GM19397 (cell line): ENCODE data around the gene MAP3K9.
A peak's percentile ranks its signal among the peaks of the same experiment; 100 is the strongest.
"Not testable (repeated sequence)": the region's sequence is repeated elsewhere in the genome, so short reads cannot be mapped to it uniquely, and the experiment has no call there.

Experiments
- ATAC-seq: cut with Tn5 transposase; IDR thresholded peaks from one replicate; pipeline ENCODE4 v1.9.1; 2021; ENCODE audit warnings: mild to moderate bottlenecking, moderate library complexity; ENCODE audit not compliant: unreplicated experiment

MAP3K9 gene

DNA sequence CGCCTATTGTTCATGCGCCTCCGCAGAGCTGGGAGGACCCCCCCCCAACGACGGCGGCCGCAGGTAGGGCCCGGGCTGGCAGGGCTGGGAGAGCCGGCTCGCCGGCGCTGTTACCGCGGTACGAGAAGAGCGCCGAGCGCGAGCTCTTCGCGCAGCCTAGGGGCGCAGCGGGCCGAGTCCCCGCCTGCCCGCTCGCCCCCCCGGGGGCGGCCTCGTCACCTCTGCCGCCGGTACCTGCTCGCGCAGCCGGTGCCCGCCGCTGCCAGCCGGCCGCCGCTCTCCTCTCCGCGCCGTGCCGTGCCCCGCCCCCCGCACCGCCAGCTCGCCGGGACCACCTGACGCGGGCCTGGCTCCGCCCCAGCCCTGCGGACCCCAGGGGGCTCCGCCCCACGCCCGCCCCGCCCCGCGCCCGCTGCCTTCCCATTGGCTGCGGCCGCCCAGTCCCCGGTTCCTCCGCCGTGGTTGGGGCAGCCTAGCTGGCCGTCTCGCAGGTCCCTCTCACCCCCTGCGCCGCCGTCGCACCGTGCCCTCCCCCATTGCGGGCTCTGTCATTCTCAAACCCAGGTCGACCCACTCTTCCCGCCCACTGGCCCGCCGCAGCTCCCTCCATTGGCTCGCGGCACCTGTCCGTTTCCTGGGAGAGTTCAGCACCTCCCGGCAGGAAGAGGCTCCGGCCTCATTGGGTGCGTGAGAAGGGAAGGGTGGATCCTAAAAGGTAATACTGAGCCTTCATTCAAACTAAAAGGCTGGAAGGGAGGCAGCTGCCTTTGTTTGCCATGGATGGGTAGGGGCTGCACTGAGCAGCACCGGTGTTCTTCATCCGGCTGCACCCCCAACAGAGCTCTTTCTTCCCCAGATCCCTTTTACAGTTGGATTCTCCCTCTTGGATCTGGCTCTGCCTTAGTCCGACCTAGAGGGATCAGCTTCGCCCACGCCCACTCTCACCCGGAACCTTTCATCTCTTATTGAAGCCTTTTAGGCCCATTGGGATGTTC is at the start of gene MAP3K9:
Gene MAP3K9 (minus strand): TSS at position 289 of the 995 bp plus-strand sequence. CDS start 342 bp downstream, outside the sequence.
- ATAC-seq, result peak; percentile 82

DNA sequence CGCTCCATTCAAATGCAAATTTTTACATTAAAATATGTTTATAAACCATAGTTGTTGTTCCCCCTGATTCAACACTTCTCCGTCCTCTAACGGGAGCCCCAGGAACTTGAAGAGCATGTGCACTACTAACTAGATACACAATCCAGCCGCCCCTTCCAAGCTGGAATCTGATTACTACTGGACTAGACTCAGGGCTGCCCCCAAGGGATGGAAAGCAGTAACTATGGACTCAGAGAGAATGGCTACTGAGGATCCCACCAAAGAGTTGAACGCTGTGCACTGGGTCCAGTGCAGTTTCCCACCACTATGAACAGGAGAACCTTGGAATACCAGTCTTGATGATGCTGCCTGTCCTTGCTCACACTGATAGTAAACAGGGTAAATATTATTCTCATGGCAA is 49.3 kb upstream of the MAP3K9 start:
- no peak for ATAC-seq

DNA sequence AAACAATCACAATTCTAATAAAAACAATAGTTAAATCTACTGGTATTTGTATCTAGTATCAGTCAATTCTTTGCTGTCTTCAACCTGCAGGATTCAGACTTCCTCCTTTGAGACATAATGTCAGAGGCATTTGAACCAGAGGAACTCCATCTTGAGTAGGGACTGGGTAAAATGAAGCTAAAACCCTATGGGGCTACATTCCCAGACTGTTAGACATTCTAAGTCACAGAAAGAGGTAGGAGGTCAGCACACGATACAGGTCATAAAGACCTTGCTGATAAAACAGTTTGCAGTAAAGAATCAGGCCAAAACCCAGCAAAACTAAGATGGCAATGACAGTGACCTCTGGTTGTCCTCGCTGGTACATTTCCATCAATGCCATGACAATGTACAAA is 48.2 kb upstream of the MAP3K9 start:
- ATAC-seq, result no peak

DNA sequence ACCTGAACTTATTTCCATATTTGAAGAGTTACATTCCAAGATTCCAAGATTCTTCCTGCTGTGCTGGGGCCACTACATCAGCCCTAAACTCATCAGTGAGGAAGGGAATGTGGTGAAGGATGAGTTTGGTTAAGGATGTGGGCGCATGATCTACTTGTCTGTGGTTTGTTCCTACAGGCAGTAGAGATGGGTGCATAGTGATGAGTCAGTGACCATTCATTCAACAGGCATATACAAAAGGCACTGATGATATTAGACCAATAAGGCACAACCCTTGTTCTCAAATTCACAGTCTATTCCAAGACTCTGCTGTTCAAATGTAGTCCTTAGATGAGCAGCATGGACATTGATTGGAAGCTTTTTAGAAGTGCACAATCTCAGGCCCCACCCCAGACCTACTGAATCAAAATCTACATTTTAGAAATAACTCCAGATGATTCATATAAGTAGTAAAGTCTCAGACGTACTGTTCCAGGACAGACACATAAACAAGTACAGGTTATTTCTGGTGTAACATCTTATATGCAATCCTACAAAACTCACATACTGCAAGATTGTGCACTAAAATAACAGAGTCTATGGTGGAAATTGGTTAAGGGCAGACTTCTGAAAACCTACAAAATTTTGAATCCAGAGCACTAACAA is 47.7 kb upstream of the MAP3K9 start:
- no peak for ATAC-seq

DNA sequence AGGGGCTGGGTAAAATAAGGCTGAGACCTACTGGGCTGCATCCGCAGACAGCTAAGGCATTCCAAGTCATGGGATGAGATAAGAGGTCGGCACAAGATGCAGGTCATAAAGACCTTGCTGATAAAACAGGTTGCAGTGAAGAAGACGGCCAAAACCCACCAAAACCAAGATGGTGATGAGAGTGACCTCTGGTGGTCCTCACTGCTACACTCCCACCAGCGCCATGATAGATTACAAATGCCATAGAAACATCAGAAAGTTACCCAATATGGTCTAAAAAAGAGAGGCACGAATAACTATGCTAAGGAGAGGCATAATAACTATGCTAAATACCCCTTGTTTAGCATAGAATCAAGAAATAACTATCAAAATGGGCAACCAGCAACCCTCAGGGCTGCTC is 46.2 kb upstream of the MAP3K9 start:
- ATAC-seq, result no peak

DNA sequence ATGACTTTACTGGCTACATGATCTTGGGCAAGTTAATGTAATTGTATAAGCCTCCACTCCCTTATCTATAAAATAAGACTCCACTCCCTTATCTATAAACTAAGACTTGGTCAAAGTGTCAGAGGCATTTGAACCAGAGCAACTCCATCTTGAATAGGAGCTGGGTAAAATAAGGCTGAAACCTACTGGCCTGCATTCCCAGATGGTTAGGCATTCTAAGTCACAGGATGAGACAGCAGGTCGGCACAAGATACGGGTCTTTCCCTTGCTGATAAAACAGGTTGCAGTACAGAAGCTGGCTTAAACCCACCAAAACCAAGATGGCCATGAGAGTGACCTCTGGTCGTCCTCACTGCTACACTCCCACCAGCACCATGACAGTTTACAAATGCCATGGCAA is 44.3 kb upstream of the MAP3K9 start:
- not testable (repeated sequence) for ATAC-seq

DNA sequence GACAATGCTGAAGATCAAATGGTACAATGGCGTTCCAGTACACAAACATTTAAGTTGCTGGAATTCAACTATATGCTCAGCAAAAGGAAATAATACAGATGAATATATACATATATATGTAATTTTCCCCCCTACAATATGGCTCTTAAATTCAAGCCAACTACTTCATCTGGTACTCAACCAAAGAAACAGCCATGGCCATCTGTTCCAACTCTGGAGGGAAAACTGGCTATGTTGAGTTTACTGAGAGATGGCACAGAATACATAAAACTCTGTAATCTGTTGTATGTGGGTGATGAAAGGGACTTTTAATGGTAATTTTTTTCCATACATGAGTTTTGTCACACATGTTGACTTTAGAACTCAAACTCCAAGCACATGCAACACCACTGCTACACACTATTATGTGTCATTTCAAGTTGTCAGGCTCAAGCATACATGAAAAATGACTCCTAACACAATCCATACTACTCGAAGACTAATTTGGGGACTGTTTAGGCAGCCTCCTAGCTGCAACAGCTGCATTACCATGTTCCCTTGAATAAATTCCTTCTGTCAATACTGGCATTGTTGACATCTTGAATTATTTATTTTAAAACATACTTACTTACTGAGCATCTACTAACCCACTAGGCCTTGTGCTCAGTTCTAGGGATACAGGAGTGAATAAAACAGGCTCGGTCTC is 38.2 kb upstream of the MAP3K9 start:
- no peak for ATAC-seq

DNA sequence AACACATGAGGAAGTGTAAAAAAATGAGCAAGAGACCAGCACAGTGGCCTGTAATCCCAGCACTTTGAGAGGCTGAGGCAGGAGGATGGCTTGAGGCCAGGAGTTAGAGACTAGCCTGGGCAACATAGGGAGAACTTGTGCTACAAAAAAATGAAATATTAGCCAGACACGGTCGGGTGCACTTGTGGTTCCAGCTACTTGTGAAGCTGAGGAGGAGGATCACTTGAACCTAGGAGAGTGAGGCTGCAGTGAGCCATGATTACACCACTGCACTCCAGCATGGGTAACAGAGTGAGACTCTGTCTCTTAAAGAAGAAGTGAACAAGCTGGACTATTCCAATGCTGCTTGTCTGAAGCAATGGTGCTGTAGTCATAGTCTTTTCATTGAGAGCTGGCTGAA is 36.3 kb upstream of the MAP3K9 start:
- no peak for ATAC-seq

DNA sequence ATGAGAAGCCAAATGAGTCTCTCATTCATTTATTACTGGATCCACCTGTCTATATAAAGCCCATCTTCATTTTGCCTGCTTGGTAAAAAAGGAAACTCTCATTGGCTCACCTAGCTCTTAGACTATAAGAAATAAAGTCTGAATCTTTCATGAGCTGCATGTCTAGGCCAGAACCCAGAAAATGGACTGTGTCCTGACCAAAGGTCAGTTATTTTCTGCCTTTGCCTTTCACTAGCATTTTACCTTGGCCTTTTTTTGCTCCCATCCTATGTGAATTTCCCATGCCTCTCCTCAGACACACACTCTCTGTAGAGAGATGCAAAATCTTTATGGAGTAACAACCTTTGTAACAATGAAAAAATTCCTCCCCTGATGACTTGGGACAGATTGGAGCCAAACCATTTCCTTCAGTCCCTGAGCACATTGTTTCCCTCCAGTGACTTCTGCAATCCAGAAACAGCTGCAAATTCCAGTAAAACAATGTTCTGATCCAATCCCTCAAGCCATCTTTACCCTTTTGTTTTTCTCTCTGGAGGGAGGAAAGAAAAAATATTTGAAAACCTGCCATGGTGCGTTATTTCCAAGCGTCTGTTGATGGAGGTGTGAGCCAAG is 33.6 kb upstream of the MAP3K9 start:
- no peak for ATAC-seq

DNA sequence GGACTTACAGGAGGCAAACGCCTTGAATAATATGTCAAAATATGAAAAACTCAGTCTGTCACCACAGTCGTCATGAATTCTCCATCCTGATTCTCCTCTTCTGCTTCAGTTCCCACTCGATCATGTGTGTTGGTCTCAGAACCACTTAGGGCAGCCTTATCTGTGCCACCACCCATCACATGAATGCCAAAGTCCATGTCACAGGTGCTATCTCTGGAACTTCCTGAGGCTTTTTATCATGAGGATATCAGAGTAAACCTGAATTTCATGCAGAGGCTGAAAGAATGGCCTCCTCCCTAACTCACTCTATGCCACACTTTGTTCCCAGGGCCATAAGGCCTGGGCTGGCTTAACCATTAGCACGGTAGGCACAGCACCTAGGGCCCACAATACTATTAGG is 28.8 kb upstream of the MAP3K9 start:
- no peak for ATAC-seq

DNA sequence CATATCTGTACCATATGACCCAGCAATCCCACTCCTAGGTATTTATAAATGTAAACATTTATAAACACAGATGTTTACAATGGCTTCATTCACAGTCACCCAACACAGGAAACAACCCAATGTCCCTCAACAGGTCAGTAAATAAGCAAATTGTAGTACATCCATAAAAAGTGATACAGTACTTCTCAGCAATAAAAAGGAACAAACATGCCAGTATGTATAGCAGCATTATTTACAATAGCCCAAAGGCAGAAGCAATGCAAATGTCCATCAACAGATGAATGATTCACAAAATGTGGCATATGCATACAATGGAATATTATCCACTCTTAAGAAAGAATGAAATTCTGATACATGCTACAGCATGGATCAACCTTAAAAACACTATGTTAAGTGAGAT is 27.6 kb upstream of the MAP3K9 start:
- no peak for ATAC-seq

DNA sequence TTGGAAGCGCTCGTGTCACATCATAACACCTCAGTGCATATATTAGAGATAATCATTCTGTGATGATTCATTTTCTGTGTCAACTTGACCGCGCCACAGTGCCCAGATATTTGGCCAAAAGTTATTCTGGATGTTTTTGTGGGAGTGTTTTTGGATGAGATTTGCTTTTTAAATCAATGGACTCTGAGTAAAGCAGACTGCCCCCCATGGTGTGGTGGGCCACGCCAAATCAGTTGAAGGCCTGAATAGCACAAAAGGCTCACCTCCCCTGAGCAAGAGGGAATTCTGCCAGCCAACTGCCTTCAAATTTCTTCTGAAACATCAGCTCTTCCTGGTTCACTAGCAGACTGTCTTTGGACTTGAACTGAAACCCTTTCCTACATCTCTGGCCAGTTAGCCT is 24.6 kb upstream of the MAP3K9 start:
- ATAC-seq, result no peak

DNA sequence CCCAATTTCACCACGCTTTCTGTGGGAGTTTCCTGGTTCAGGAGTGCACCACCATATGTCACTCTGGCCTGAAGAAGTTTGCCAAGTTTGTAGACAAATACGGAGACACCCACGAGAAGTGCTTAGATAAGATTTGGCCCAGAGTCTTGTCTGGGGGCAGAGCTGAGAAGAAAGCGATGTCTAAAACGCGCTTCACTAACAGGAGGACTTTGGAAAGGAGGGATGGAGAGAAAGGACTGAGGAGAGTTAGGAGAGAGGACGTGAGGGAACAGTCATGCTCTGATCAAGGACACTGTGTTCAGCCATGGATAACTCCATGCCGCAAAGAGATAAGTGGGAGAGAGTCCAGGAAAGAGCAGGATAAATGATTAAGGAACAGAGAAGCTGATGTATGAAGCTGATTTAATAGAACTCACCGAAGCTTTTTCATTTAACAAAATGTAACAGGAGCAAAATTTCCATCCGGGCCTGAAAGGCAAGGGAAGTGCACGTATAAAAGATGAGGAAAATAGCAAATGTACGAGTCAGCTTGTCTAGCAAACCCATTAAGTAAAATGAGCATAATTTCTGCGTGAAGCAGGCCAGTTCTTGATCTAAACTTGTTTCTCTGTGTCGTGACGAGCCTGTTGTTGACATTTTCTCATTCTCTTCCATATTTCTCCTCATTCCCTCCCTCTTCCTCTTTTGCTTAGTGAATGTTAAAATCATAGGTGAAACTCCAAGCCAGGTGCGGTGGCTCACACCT is 23.4 kb upstream of the MAP3K9 start:
- ATAC-seq, result no peak

DNA sequence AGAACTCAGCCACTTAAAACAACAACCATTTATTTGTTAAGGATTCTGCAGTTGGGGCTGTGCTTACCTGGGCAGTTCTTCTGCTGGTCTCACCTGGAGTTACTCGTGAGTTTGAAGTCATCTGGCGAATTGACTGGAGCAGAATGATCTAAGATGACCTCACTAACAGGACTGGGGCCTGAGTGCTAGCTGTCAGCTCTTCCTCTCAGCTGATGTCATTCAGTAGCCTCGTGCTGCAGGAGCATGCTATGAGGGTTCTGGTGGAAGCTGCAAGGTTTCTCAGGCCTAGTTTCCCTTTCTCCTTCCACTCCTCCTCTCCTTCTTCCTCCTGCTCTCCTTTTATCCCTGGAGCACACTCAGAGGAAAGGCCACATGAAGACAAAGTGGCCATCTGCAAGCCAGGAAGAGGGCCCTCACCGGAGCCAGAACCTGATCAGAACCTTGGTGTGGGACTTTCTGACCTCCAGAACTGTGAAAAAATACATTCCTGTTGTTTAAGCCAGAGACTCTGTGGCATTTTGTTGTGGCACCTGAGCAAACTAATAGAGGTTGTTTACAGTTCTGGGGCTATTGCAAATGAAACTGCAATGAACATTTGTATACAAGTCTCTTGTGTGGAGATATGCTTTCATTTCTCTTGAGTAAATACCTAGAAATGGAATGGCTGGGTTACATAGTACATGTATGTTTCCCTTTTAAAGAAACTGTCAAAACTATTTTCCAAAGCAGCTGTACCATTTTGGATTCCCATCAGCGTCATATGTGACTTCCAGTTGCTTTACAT is 21.9 kb upstream of the MAP3K9 start:
- no peak for ATAC-seq

DNA sequence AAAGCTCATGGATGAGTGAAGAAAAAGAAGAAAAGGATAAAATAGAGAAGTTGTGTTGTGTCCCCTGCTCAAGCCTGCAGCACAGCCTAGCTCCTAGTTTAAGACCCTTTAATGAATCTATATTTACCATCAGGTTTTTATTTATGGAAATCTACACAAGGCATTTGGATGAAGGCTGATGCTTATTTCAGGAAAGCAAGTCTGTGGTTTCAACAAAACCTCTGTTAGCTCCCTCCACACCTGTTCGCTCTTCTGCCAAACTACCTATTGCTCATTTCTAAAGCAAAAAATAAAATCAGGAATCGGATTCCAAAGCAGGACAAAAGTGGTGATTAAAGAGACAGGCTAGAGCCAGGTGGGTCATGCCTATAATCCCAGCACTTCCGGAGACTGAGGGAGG is 18.9 kb upstream of the MAP3K9 start:
- no peak for ATAC-seq

DNA sequence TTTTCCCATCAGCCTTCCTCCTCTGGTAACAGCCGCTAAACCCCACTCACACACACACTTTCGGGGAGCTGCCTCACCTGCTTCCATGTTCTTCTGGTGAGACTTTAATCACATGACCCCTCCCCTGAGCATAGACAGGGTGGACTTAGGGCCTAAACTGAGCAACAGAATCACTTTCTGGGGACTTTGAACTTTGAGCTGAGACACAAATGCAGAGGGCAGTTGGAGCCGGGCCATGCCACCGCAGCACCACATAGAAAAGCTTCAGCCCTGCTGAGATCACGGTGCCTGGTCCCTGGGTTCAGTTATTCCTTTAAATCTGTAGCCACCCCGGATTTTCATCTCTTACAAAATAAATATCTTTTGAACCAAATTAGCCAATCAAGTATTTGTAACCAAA is 18.4 kb upstream of the MAP3K9 start:
- no peak for ATAC-seq

DNA sequence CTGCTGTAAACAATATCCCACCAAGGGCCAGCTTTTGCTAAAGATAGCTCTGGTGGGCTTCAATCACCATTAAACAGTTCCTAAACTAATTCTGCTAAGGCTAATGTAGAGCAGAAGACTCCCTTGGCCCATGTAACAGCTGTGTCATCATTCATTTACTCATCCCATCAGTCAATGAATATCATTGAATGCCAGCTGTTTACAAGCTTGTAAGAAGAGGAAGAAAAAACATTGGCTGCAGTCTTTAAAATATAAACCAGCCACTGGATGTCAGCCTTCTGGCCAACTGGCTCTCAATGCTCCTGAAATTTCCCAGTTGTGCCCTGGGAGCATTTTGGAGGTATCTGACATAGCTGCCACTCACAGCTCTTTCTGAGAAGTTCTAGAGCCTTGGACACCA is 18.0 kb upstream of the MAP3K9 start:
- ATAC-seq, result no peak

DNA sequence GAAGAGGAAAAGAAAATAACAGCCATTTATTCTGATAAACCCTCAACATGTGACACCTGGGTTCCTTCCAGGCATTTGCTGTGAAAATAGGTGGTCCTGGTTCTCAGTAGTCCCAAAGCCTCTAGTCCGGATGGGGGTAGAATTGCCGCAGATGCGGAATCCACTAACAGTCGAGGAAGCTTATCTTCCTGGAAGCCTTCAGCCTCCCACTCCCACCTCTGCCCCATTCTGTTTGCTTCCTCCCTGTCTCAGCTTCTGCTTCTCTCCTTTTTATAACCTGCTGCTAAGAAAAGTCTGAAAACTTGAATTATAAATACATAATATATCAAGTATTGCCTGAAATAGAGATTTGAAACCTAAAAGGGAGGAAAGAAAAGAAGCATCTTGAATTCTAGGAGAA is 14.0 kb upstream of the MAP3K9 start:
- no peak for ATAC-seq

DNA sequence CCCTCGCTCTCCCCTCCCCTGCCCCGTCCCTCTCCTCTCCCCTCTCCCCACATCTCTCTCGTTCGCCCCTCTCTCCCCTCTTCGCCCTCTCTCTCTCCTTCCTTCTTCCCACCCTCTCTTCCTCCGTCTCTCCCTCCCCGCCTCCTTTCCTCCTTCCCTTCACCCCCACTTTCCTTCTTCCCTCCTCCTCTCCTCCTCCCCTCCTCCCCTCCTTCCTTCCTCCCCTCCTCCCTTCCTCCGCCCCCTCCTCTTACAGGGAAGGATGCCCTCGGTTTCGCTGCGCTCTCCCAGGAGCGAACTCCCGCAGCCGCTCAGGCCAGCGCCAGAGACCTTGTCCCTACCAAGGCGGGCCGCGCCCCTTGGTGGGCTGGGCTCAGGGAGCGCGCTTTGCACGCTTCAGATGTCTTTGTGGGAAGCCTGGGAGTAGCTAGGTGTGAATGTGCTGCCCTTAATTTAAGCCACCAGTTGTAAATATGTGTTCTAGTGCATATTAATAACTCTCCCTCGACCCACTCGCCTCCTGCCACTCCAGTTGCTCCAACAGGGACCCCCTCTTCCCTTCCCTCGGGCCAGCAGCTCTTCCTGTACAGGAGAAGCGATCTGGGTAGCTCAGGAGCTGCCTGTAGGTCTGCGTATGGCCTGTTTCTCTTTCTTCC is 13.3 kb upstream of the MAP3K9 start:
- ATAC-seq, result no peak
